Mesothelial cell of epicardium (in vitro differentiated cells): Measurements from ENCODE around the gene MARK4. TPM values are rescaled to one million over a fixed set of nuclear protein-coding genes. Genes with fewer than 3 reads are reported as not detected.

Experiments
- DNase-seq, 2 experiments: peaks; one replicate each; pipeline ENCODE4 v3.0.0; 2021; ENCODE audit warnings: low spot score in 2 of 2; ENCODE audit not compliant: unreplicated experiment in 2 of 2
- H3K27ac Mint-ChIP-seq: 2 replicates; pipeline ENCODE4 v1.8.0; 2021; ENCODE audit warnings: mixed read lengths
- H3K27me3 Mint-ChIP-seq: 2 replicates; pipeline ENCODE4 v1.8.0; 2021; ENCODE audit warnings: low read depth, mixed read lengths
- H3K36me3 Mint-ChIP-seq: 2 replicates; pipeline ENCODE4 v1.8.0; 2021; ENCODE audit warnings: mixed read lengths
- H3K4me1 Mint-ChIP-seq: 2 replicates; pipeline ENCODE4 v1.8.0; 2021; ENCODE audit warnings: mixed read lengths
- H3K4me3 Mint-ChIP-seq: 2 replicates; pipeline ENCODE4 v1.8.0; 2021; ENCODE audit warnings: mild to moderate bottlenecking, moderate library complexity, mixed read lengths
- H3K9me3 Mint-ChIP-seq: 2 replicates; pipeline ENCODE4 v1.8.0; 2021; ENCODE audit warnings: mixed read lengths
- total RNA-seq: library from RNA; stranded (reverse); gene quantifications from 3 replicates; pipeline ENCODE4 v1.2.1, GENCODE V29; 2021
- TF ChIP-seq, protein P1 (sequence below): fragments of 200-600 bp; sonication (generic); IDR thresholded peaks from one replicate; pipeline ENCODE4 v1.5.0; 2021; ENCODE audit warnings: antibody characterized with exemption; ENCODE audit not compliant: unreplicated experiment

Gene MARK4
- total RNA-seq, 1 donor from 2014 or later, result 63.7 TPM

- Mint-ChIP-seq H3K27me3 (peaks cover 17% of the 10 kb centered on the region), H3K36me3 (peaks cover 15% of the 10 kb centered on the region), H3K4me3 (no peak overlapping the region), H3K4me1 (peaks cover 3% of the 10 kb centered on the region), H3K9me3 (no peaks in the 10 kb centered on the region), H3K27ac (no peak overlapping the region)
- TF ChIP-seq, protein P1, sequence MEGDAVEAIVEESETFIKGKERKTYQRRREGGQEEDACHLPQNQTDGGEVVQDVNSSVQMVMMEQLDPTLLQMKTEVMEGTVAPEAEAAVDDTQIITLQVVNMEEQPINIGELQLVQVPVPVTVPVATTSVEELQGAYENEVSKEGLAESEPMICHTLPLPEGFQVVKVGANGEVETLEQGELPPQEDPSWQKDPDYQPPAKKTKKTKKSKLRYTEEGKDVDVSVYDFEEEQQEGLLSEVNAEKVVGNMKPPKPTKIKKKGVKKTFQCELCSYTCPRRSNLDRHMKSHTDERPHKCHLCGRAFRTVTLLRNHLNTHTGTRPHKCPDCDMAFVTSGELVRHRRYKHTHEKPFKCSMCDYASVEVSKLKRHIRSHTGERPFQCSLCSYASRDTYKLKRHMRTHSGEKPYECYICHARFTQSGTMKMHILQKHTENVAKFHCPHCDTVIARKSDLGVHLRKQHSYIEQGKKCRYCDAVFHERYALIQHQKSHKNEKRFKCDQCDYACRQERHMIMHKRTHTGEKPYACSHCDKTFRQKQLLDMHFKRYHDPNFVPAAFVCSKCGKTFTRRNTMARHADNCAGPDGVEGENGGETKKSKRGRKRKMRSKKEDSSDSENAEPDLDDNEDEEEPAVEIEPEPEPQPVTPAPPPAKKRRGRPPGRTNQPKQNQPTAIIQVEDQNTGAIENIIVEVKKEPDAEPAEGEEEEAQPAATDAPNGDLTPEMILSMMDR, result no peak
- no peak for DNase-seq
Measured at GRCh38 chr19:45349430-45349941, 98.4 kb downstream of the MARK4 start.

DNA sequence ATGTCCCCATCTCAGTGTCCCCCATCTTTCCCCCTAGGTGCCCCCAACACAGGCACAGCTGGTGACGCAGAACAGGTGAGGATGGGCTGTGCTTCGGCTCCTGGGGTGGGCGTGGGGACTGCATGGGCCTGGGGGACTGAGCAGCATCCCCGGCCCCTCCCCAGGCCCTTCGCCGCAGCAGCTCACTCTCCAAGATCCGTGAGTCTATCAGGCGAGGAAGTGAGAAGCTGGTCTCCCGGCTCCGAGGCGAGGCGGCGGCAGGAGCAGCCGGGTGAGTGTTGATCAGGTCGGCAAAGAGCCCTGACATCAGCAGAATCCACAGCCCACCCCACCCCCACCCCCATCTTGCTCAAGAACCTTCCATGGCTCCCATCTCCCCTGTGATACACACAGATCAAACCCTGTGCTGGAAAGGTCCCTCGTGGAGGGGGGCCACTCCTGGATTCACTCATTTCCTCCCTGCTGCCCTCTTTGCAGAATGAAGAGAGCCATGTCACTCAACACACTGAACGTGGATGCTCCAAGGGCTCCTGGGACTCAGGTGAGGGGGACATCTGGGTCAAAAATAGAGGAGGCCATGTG, 99.5 kb downstream of the MARK4 start:
- TF ChIP-seq, protein P1, result no peak
- DNase-seq, result no peak
- Mint-ChIP-seq H3K4me1 (no peaks in the 10 kb centered on the region), H3K4me3 (no peak overlapping the region), H3K36me3 (peaks cover 19% of the 10 kb centered on the region), H3K27me3 (peaks cover 13% of the 10 kb centered on the region), H3K27ac (no peak overlapping the region), H3K9me3 (no peaks in the 10 kb centered on the region)

DNA sequence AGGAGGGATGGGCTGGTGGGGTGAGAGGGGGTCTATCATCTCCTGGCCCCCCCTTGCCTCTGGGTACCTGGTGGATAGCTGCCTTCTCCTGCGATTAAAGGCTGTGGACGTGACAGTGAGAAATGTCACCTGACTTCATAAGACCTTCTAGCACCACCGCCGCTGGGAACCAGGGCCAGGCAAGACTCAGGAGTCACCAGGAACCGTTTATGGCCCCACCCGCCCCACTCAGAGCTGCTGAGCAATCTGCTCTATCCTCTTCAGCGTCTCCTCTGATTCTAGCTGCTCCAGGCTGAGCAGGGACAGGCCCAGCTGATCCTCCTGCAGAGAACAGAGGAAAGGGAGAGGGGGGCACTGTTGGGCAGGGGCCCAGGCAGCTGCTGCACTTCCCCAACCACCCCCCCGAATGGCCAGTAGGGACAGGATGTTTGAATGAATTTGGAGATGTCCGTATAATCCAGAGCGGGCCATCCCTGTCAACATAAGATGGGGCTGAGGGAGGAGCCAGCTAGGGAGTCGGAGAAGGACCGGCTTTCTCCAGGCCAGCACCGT, 100.4 kb downstream of the MARK4 start:
- H3K27me3 Mint-ChIP-seq, result peaks cover 5% of the 10 kb centered on the region
- peaks cover 25% of the 10 kb centered on the region for H3K36me3 Mint-ChIP-seq
- H3K27ac Mint-ChIP-seq, result no peak overlapping the region
- DNase-seq, result no peak
- H3K9me3 Mint-ChIP-seq, result no peaks in the 10 kb centered on the region
- H3K4me1 Mint-ChIP-seq, result no peaks in the 10 kb centered on the region
- TF ChIP-seq, protein P1, result no peak
- no peak overlapping the region for H3K4me3 Mint-ChIP-seq

GRCh38 chr19:45352062-45352461, 101.0 kb downstream of the MARK4 start:
- peaks cover 28% of the 10 kb centered on the region for H3K36me3 Mint-ChIP-seq
- no peaks in the 10 kb centered on the region for H3K4me1 Mint-ChIP-seq
- H3K27me3 Mint-ChIP-seq, result peaks cover under 1% of the 10 kb centered on the region
- no peak overlapping the region for H3K27ac Mint-ChIP-seq
- no peak overlapping the region for H3K4me3 Mint-ChIP-seq
- no peak for DNase-seq
- TF ChIP-seq, protein P1, result no peak
- H3K9me3 Mint-ChIP-seq, result no peaks in the 10 kb centered on the region

DNA sequence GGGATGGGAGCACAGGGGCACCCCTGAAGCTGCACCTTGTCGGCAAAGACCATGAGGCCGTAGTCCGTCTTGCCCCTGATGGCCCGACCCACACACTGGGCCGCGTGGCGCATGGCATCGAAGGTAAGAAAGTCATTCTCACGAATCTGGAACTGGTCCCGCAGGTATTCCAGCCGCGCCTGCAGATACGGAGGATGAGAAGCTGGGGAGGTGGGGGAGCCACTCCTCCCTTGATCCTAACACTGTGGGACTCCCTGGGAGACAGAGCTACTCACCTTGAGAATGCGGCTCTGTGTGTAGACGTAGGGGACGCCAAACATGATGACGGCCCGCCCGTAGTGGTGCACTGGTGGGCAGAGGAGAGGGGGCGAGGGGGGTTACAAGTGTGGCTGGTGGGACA, 101.4 kb downstream of the MARK4 start:
- Mint-ChIP-seq H3K27me3 (no peaks in the 10 kb centered on the region), H3K9me3 (no peaks in the 10 kb centered on the region), H3K4me1 (no peaks in the 10 kb centered on the region), H3K4me3 (no peak overlapping the region), H3K36me3 (peaks cover 30% of the 10 kb centered on the region), H3K27ac (no peak overlapping the region)
- no peak for DNase-seq
- TF ChIP-seq, protein P1, result no peak
